H1 (cell line): ENCODE data around the gene IL12B. TPM values are rescaled to one million over a fixed set of nuclear protein-coding genes. Genes with fewer than 3 reads are reported as not detected.

Source experiments
- CTCF ChIA-PET: fragments of 300-600 bp; sonication (Branson Sonifier 250); formaldehyde crosslinking; loops from one replicate; lab custom pipeline; 2021; ENCODE audit not compliant: partially characterized antibody; lab: Charles Lee
- POLR2A ChIA-PET: fragments of 300-600 bp; sonication (Branson Sonifier 250); formaldehyde crosslinking; loops from one replicate; lab custom pipeline; 2021; ENCODE audit warnings: inconsistent platforms; ENCODE audit not compliant: partially characterized antibody; lab: Charles Lee
- DNase-seq, 2 experiments: peaks; one replicate each; pipeline versions ENCODE4 v3.0.0 to v3.0.0-alpha.2; 2010 to 2022; ENCODE audit warnings: low spot score in 2 of 2, low read depth in 1 of 2, mixed read lengths in 1 of 2
- FAIRE-seq: peaks from 2 replicates; lab custom pipeline; 2011; peaks lifted over from hg19 to GRCh38; lab: Jason Lieb, UNC
- H2AFZ ChIP-seq: 2 replicates; pipeline ENCODE4 v1.8.1; 2012; ENCODE audit warnings: low read length, inconsistent platforms
- H2AK5ac ChIP-seq: 2 replicates; pipeline ENCODE4 v1.6.1; 2013; ENCODE audit warnings: low read depth, low read length
- H2BK120ac ChIP-seq: replicated peaks from 2 replicates; pipeline ENCODE3; 2013; ENCODE audit warnings: low read depth, low read length, inconsistent platforms
- H2BK12ac ChIP-seq: 2 replicates; pipeline ENCODE4 v1.6.1; 2013; ENCODE audit warnings: low read depth, low read length
- H2BK15ac ChIP-seq: 2 replicates; pipeline ENCODE4 v1.6.1; 2013; ENCODE audit warnings: low read length
- H2BK20ac ChIP-seq: 2 replicates; pipeline ENCODE4 v1.6.1; 2013; ENCODE audit warnings: low read length
- H2BK5ac ChIP-seq: 2 replicates; pipeline ENCODE4 v1.6.1; 2013; ENCODE audit warnings: low read depth, low read length
- H3K14ac ChIP-seq: 2 replicates; pipeline ENCODE4 v1.6.1; 2013; ENCODE audit warnings: inconsistent platforms; ENCODE audit not compliant: insufficient read length
- H3K18ac ChIP-seq: 2 replicates; pipeline ENCODE4 v1.6.1; 2013; ENCODE audit warnings: low read length; ENCODE audit errors: extremely low read depth
- H3K23ac ChIP-seq: 2 replicates; pipeline ENCODE4 v1.6.1; 2013; ENCODE audit warnings: inconsistent platforms; ENCODE audit not compliant: insufficient read length
- H3K23me2 ChIP-seq: 2 replicates; pipeline ENCODE4 v1.6.1; 2013; ENCODE audit warnings: low read depth, low read length
- H3K27ac ChIP-seq: 2 replicates; pipeline ENCODE4 v1.6.1; 2011; ENCODE audit warnings: low read depth, low read length, inconsistent platforms
- H3K27me3 ChIP-seq, 4 experiments: replicated peaks in 1 of 4; 1 replicate in 1 of 4; 2 replicates in 3 of 4; pipeline versions ENCODE4 v1.6.1 to v1.8.1; 2011 to 2013; ENCODE audit warnings: low read length in 3 of 4, mild to moderate bottlenecking in 3 of 4, inconsistent platforms in 2 of 4, mixed read lengths in 2 of 4, moderate library complexity in 1 of 4; ENCODE audit not compliant: control insufficient read depth in 3 of 4, insufficient read depth in 3 of 4; ENCODE audit errors: extremely low read depth in 1 of 4
- H3K36me3 ChIP-seq, 4 experiments: 2 replicates each; pipeline versions ENCODE4 v1.6.1 to v1.8.1; 2011 to 2013; ENCODE audit warnings: mild to moderate bottlenecking in 4 of 4, low read length in 3 of 4, moderate library complexity in 2 of 4, control low read depth in 1 of 4, inconsistent platforms in 1 of 4; ENCODE audit not compliant: insufficient read depth in 4 of 4, control insufficient read depth in 2 of 4
- H3K4ac ChIP-seq: replicated peaks from 2 replicates; pipeline ENCODE3; 2013; ENCODE audit warnings: low read length, low read depth, mixed read lengths, inconsistent platforms; ENCODE audit not compliant: insufficient read length
- H3K4me1 ChIP-seq, 4 experiments: replicated peaks in 1 of 4; 1 replicate in 1 of 4; 2 replicates in 3 of 4; pipeline versions ENCODE4 v1.6.1 to v1.8.1; 2011 to 2013; ENCODE audit warnings: low read length in 3 of 4, inconsistent platforms in 2 of 4, mixed read lengths in 1 of 4; ENCODE audit not compliant: insufficient read depth in 4 of 4, control insufficient read depth in 3 of 4
- H3K4me2 ChIP-seq, 2 experiments: 2 replicates each; pipeline versions ENCODE4 v1.6.1 to v1.8.1; 2011 to 2013; ENCODE audit warnings: low read depth in 2 of 2, low read length in 2 of 2, control low read depth in 1 of 2, inconsistent platforms in 1 of 2, mild to moderate bottlenecking in 1 of 2; ENCODE audit not compliant: insufficient read depth in 1 of 2
- H3K4me3 ChIP-seq, 4 experiments: fragments of 200-600, 300-600 bp in 1 of 4; sonication (generic), shearing (Covaris generic), sonication (Bioruptor Twin) in 1 of 4; 2 replicates each; pipeline versions ENCODE4 v1.5.1 to v1.8.1; 2011 to 2016; ENCODE audit warnings: low read length in 4 of 4, low read depth in 3 of 4, control low read depth in 2 of 4, inconsistent platforms in 2 of 4, mild to moderate bottlenecking in 2 of 4, mixed read lengths in 1 of 4, moderate library complexity in 1 of 4; ENCODE audit not compliant: insufficient read depth in 2 of 4; ENCODE audit errors: extremely low read depth in 1 of 4
- H3K56ac ChIP-seq: replicated peaks from 2 replicates; pipeline ENCODE3; 2013; ENCODE audit warnings: low read depth, mild to moderate bottlenecking, mixed read lengths, low read length, inconsistent platforms; ENCODE audit not compliant: insufficient read length
- H3K79me1 ChIP-seq: 2 replicates; pipeline ENCODE4 v1.6.1; 2013; ENCODE audit warnings: low read depth, low read length, control low read depth
- H3K79me2 ChIP-seq, 2 experiments: 2 replicates each; pipeline versions ENCODE4 v1.6.1 to v1.8.1; 2012 to 2013; ENCODE audit warnings: low read length in 2 of 2, mild to moderate bottlenecking in 2 of 2, inconsistent platforms in 1 of 2; ENCODE audit not compliant: insufficient read depth in 2 of 2, control insufficient read depth in 1 of 2
- H3K9ac ChIP-seq, 4 experiments: replicated peaks in 1 of 4; 1 replicate in 1 of 4; 2 replicates in 3 of 4; pipeline versions ENCODE4 v1.6.1 to v1.8.1; 2011 to 2013; ENCODE audit warnings: low read depth in 3 of 4, low read length in 3 of 4, control low read depth in 2 of 4, mild to moderate bottlenecking in 2 of 4, moderate library complexity in 2 of 4, inconsistent platforms in 1 of 4; ENCODE audit errors: extremely low read depth in 1 of 4
- H3K9me3 ChIP-seq, 2 experiments: 2 replicates each; pipeline versions ENCODE4 v1.6.1 to v1.8.1; 2012 to 2013; ENCODE audit warnings: mild to moderate bottlenecking in 2 of 2, moderate library complexity in 2 of 2, control low read depth in 1 of 2, inconsistent platforms in 1 of 2, low read depth in 1 of 2, low read length in 1 of 2, mixed read lengths in 1 of 2; ENCODE audit not compliant: insufficient read depth in 2 of 2
- H4K20me1 ChIP-seq, 2 experiments: replicated peaks in 1 of 2; 2 replicates each; pipeline versions ENCODE3 to v1.8.1; 2011 to 2013; ENCODE audit warnings: inconsistent platforms in 2 of 2, low read length in 2 of 2, mild to moderate bottlenecking in 1 of 2; ENCODE audit not compliant: insufficient read depth in 2 of 2, control insufficient read depth in 1 of 2
- H4K5ac ChIP-seq: 2 replicates; pipeline ENCODE4 v1.6.1; 2013; ENCODE audit warnings: low read length, low read depth, mixed read lengths, inconsistent platforms; ENCODE audit not compliant: insufficient read length
- H4K8ac ChIP-seq: 2 replicates; pipeline ENCODE4 v1.8.0; 2013; ENCODE audit warnings: mild to moderate bottlenecking, moderate library complexity, low read length, inconsistent platforms; ENCODE audit not compliant: insufficient read depth; ENCODE audit errors: extremely low read depth
- H4K91ac ChIP-seq: replicated peaks from 2 replicates; pipeline ENCODE3; 2013; ENCODE audit warnings: low read length, mixed read lengths, inconsistent platforms; ENCODE audit not compliant: insufficient read length
- ASH2L ChIP-seq: fragments of 200-600, 300-600 bp; sonication (generic); IDR thresholded peaks from one replicate; pipeline ENCODE4 v1.7.1; 2017; ENCODE audit warnings: low read length
- BCL11A ChIP-seq, 2 experiments: IDR thresholded peaks; one replicate each; pipeline ENCODE4 v1.6.1; 2011; ENCODE audit warnings: low read depth in 2 of 2, low read length in 2 of 2, mild to moderate bottlenecking in 2 of 2
- EZH2 ChIP-seq: fragments of 200-600 bp; sonication (generic); IDR thresholded peaks from 2 replicates; pipeline ENCODE4 v1.7.1; 2012; ENCODE audit warnings: low read depth, mild to moderate bottlenecking, moderate library complexity, low read length, inconsistent platforms; ENCODE audit not compliant: severe bottlenecking
- RAD21 ChIP-seq, 2 experiments: IDR thresholded peaks in 1 of 2; conservative IDR thresholded peaks in 1 of 2; 2 replicates each; pipeline ENCODE4 v1.6.1; 2011; ENCODE audit warnings: low read depth in 2 of 2, low read length in 2 of 2, improper control_type of control experiment in 1 of 2, inconsistent platforms in 1 of 2, mild to moderate bottlenecking in 1 of 2, moderate library complexity in 1 of 2
- RFX5 ChIP-seq: IDR thresholded peaks from 2 replicates; pipeline ENCODE4 v1.6.1; 2011; ENCODE audit warnings: low read depth, low read length, improper control_type of control experiment, borderline replicate concordance
- TEAD4 ChIP-seq: IDR thresholded peaks from 2 replicates; pipeline ENCODE4 v1.6.1; 2012; ENCODE audit warnings: low read depth, low read length, inconsistent platforms, mixed read lengths
- polyA plus RNA-seq, 7 experiments: library from polyadenylated mRNA; depleted of rRNA in 3 of 7; stranded (reverse) in 5 of 7; unstranded in 2 of 7; fragments of >200 nt in 5 of 7; fragments of 200-250 nt in 2 of 7; gene quantifications; 1 replicate in 5 of 7; 2 replicates in 1 of 7; 4 replicates in 1 of 7; pipeline versions ENCODE4 v1.2.1 to v1.2.3, GENCODE V29; 2011 to 2013; ENCODE audit warnings: missing spikeins in 2 of 7, mixed read lengths in 2 of 7
- total RNA-seq: library from RNA; stranded (reverse); fragmentation: NEBNext Ultra II Directional; extraction: Animal tissue kit (Norgen Biotek cat#: 25700); gene quantifications from 2 replicates; pipeline ENCODE4 v1.2.1, GENCODE V29; 2021

Gene IL12B
- total and polyA plus RNA-seq, 2 of the 8 experiments (the other 6 are each of a cell fraction or from before 2014, with no cell fraction given), result not detected

DNA sequence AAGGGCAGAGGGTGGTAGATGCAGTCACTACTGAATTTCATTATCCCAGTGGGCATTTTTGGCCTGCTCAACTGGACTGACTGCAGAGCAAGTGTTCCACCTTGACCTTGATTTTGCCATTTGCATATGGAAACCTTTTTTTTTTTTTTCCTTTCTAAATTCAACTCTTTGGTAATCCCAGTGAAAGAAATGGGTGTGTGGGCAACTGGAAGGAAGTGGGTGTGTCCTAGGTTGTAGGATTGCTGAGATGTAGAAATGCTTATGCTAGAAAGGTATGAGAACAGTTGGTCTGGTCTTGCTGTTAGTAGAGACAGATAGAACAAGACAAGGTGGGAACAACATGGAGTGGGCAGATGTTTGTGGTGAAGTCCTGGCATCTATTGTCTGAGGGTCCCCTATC lies 7.8 kb upstream of the IL12B start:
- H3K4ac ChIP-seq, result no peak overlapping the region
- no peak overlapping the region for H3K4me3 ChIP-seq
- no peak overlapping the region for H3K18ac ChIP-seq
- H2AK5ac ChIP-seq, result no peak overlapping the region
- FAIRE-seq, result no peak
- no peaks in the 10 kb centered on the region for H3K36me3 ChIP-seq
- H3K27me3 ChIP-seq, result peaks cover 0 to 1% (median 0%) of the 10 kb centered on the region in 4 experiments; a peak in 1 of 7 replicates
- H3K79me1 ChIP-seq, result no peaks in the 10 kb centered on the region
- POLR2A ChIA-PET, result no interaction called here
- H2BK120ac ChIP-seq, result no peak overlapping the region
- H4K8ac ChIP-seq, result no peak overlapping the region
- no peak overlapping the region for H4K5ac ChIP-seq
- H2BK12ac ChIP-seq, result no peak overlapping the region
- CTCF ChIA-PET, result no interaction called here
- H3K9me3 ChIP-seq, result no peaks in the 10 kb centered on the region
- H3K27ac ChIP-seq, result no peak overlapping the region
- no peak overlapping the region for H3K56ac ChIP-seq
- no peaks in the 10 kb centered on the region for H3K4me1 ChIP-seq
- no peak overlapping the region for H2BK20ac ChIP-seq
- H2BK5ac ChIP-seq, result no peak overlapping the region
- no peak overlapping the region for H3K14ac ChIP-seq
- H3K23me2 ChIP-seq, result no peaks in the 10 kb centered on the region
- DNase-seq, result no peak
- no peak overlapping the region for H3K4me2 ChIP-seq
- H3K79me2 ChIP-seq, result no peaks in the 10 kb centered on the region
- no peak overlapping the region for H2BK15ac ChIP-seq
- no peak overlapping the region for H2AFZ ChIP-seq
- no peak overlapping the region for H3K23ac ChIP-seq
- H4K20me1 ChIP-seq, result no peaks in the 10 kb centered on the region
- H4K91ac ChIP-seq, result no peak overlapping the region
- H3K9ac ChIP-seq, result no peak overlapping the region
- TF ChIP-seq BCL11A (IDR thresholded peaks at IDR 0.05; ENCODE audit: low read depth in 2 of 2, low read length in 2 of 2) (no peak), RAD21 (IDR thresholded peaks at IDR 0.05 in 1 of 2, conservative IDR thresholded peaks at IDR 0.05 in 1 of 2; ENCODE audit: low read depth in 2 of 2, low read length in 2 of 2) (no peak), RFX5 (no peak), EZH2 (no peak), ASH2L (no peak), TEAD4 (no peak)
